DOHH2 (cell line): ENCODE measurements around the gene RRP1.
A peak's percentile ranks its signal among the peaks of the same experiment; 100 is the strongest.

Experiments
- H3F3A ChIP-seq: fragments of 200-600 bp; sonication (generic), shearing (Covaris generic); 2 replicates; pipeline ENCODE4 v1.6.0; 2016; ENCODE audit warnings: antibody characterized with exemption, mild to moderate bottlenecking; ENCODE audit not compliant: control insufficient read depth, insufficient read depth
- H3K27ac ChIP-seq: fragments of 200-600 bp; sonication (generic); 2 replicates; pipeline ENCODE4 v1.5.1; 2014; ENCODE audit warnings: low read depth, mild to moderate bottlenecking, low read length, moderate library complexity
- H3K27me3 ChIP-seq: fragments of 200-600 bp; sonication (generic); 2 replicates; pipeline ENCODE4 v1.6.1; 2014; ENCODE audit warnings: mild to moderate bottlenecking, low read length, mixed read lengths; ENCODE audit not compliant: control insufficient read depth
- H3K36me3 ChIP-seq: fragments of 200-600 bp; sonication (generic); 2 replicates; pipeline ENCODE4 v1.6.1; 2014; ENCODE audit warnings: mild to moderate bottlenecking, low read length, moderate library complexity, mixed read lengths; ENCODE audit not compliant: control insufficient read depth
- H3K4me1 ChIP-seq: fragments of 200-600 bp; sonication (generic); 2 replicates; pipeline ENCODE4 v1.6.1; 2014; ENCODE audit warnings: mild to moderate bottlenecking, low read length, mixed read lengths; ENCODE audit not compliant: control insufficient read depth
- H3K4me2 ChIP-seq: fragments of 200-600 bp; sonication (generic); 2 replicates; pipeline ENCODE4 v1.6.0; 2014; ENCODE audit warnings: mild to moderate bottlenecking, low read length, moderate library complexity
- H3K4me3 ChIP-seq: fragments of 200-600 bp; sonication (generic); 2 replicates; pipeline ENCODE4 v1.5.1; 2014; ENCODE audit warnings: mild to moderate bottlenecking, low read length, mixed read lengths
- H3K79me2 ChIP-seq: fragments of 200-600 bp; sonication (generic); 2 replicates; pipeline ENCODE4 v1.6.1; 2014; ENCODE audit warnings: mild to moderate bottlenecking, low read length, mixed read lengths; ENCODE audit not compliant: control insufficient read depth
- H3K9me2 ChIP-seq: fragments of 200-600 bp; sonication (generic); replicated peaks from 2 replicates; pipeline ENCODE4 v1.6.1; 2014; ENCODE audit warnings: mild to moderate bottlenecking, low read length, mixed read lengths; ENCODE audit not compliant: control insufficient read depth
- H3K9me3 ChIP-seq: fragments of 200-600 bp; sonication (generic); 2 replicates; pipeline ENCODE4 v1.6.1; 2014; ENCODE audit warnings: antibody characterized with exemption, low read length, mixed read lengths; ENCODE audit not compliant: control insufficient read depth, insufficient read depth
- H4K20me1 ChIP-seq: fragments of 200-600 bp; sonication (generic); 2 replicates; pipeline ENCODE4 v1.6.0; 2014; ENCODE audit warnings: low read depth, mild to moderate bottlenecking, antibody characterized with exemption, low read length, moderate library complexity; ENCODE audit not compliant: control insufficient read depth, insufficient read depth
- CTCF ChIP-seq: fragments of 200-600 bp; sonication (generic); IDR thresholded peaks from one replicate; pipeline ENCODE4 v1.5.1; 2014; ENCODE audit warnings: antibody characterized with exemption, mild to moderate bottlenecking, low read depth, low read length; ENCODE audit not compliant: poor library complexity, severe bottlenecking
- EZH2phosphoT487 ChIP-seq: fragments of 200-600 bp; sonication (generic); IDR thresholded peaks from 2 replicates; pipeline ENCODE4 v1.6.1; 2017; ENCODE audit warnings: borderline replicate concordance, mild to moderate bottlenecking, antibody characterized with exemption, low read length, moderate library complexity, mixed read lengths

Gene RRP1

GRCh38 chr21:43829575-43830119, 40.3 kb downstream of the RRP1 start:
- Histone ChIP-seq H3K27me3 (no peaks in the 10 kb centered on the region), H3K36me3 (no peaks in the 10 kb centered on the region), H3K27ac (no peak overlapping the region), H3K79me2 (no peaks in the 10 kb centered on the region), H3F3A (no peaks in the 10 kb centered on the region), H3K9me3 (no peaks in the 10 kb centered on the region), H3K4me2 (no peak overlapping the region), H3K9me2 (no peaks in the 10 kb centered on the region), H3K4me1 (no peaks in the 10 kb centered on the region), H4K20me1 (no peaks in the 10 kb centered on the region), H3K4me3 (no peak overlapping the region)
- TF ChIP-seq CTCF (peak; percentile 11), EZH2phosphoT487 (no peak)

GRCh38 chr21:43832158-43832550, 42.8 kb downstream of the RRP1 start:
- H3K27me3 ChIP-seq = peaks cover 8% of the 10 kb centered on the region
- H3K36me3 ChIP-seq = no peaks in the 10 kb centered on the region
- TF ChIP-seq EZH2phosphoT487 (no peak), CTCF (no peak)
- H3K4me2 ChIP-seq = no peak overlapping the region
- H3K9me2 ChIP-seq = no peaks in the 10 kb centered on the region
- H3K4me3 ChIP-seq = no peak overlapping the region
- H3F3A ChIP-seq = no peaks in the 10 kb centered on the region
- H3K27ac ChIP-seq = no peak overlapping the region
- no peaks in the 10 kb centered on the region for H3K9me3 ChIP-seq
- no peaks in the 10 kb centered on the region for H4K20me1 ChIP-seq
- H3K4me1 ChIP-seq = no peaks in the 10 kb centered on the region
- H3K79me2 ChIP-seq = no peaks in the 10 kb centered on the region

GRCh38 chr21:43832648-43833047, 43.3 kb downstream of the RRP1 start:
- Histone ChIP-seq H3K4me3 (no peak overlapping the region), H3K27ac (no peak overlapping the region), H3K36me3 (no peaks in the 10 kb centered on the region), H3K9me2 (no peaks in the 10 kb centered on the region), H3K4me2 (no peak overlapping the region), H4K20me1 (no peaks in the 10 kb centered on the region), H3F3A (no peaks in the 10 kb centered on the region), H3K27me3 (peaks cover 9% of the 10 kb centered on the region), H3K4me1 (no peaks in the 10 kb centered on the region), H3K9me3 (no peaks in the 10 kb centered on the region), H3K79me2 (no peaks in the 10 kb centered on the region)
- TF ChIP-seq EZH2phosphoT487 (no peak), CTCF (no peak)
